ENCODE data around the gene SLC25A14. TPM values are rescaled to one million over a fixed set of nuclear protein-coding genes. Genes with fewer than 3 reads are reported as not detected.

The SLC25A14 gene
- total and polyA plus RNA-seq, 2 donors: 11.9 to 23.7 TPM

Other genes starting within 250 kb of the SLC25A14 start
- gene ELF4, start 229.4 kb upstream of the SLC25A14 start, total RNA-seq: 9.1 TPM
- gene ELF4, start 229.4 kb upstream of the SLC25A14 start, polyA plus RNA-seq: 7.2 TPM
- 30.3 TPM for gene AIFM1, start 174.1 kb upstream of the SLC25A14 start, total RNA-seq
- 29.3 TPM for gene AIFM1, start 174.1 kb upstream of the SLC25A14 start, polyA plus RNA-seq
- gene RAB33A, start 168.0 kb upstream of the SLC25A14 start, total RNA-seq: 9.9 TPM
- 7.7 TPM for gene RAB33A, start 168.0 kb upstream of the SLC25A14 start, polyA plus RNA-seq
- 3.2 TPM for gene ZNF280C, start 71.0 kb upstream of the SLC25A14 start, total RNA-seq
- 2.4 TPM for gene ZNF280C, start 71.0 kb upstream of the SLC25A14 start, polyA plus RNA-seq
- gene GPR119, start 45.8 kb downstream of the SLC25A14 start, total RNA-seq: not detected
- not detected for gene GPR119, start 45.8 kb downstream of the SLC25A14 start, polyA plus RNA-seq
- 45.9 TPM for gene RBMX2, start 62.1 kb downstream of the SLC25A14 start, total RNA-seq
- gene RBMX2, start 62.1 kb downstream of the SLC25A14 start, polyA plus RNA-seq: 33.8 TPM

Measured in thymus (tissue), 2 donors.